GM12891 (cell line): ENCODE results near the gene CFAP46.

Experiments used
- POLR2A ChIP-seq: IDR thresholded peaks from 2 replicates; pipeline ENCODE4 v1.6.1; 2011; ENCODE audit warnings: low read depth, low read length, control low read depth
- POLR2AphosphoS5 ChIP-seq: IDR thresholded peaks from 2 replicates; pipeline ENCODE4 v1.6.1; 2011; ENCODE audit warnings: low read depth, low read length, control low read depth

DNA sequence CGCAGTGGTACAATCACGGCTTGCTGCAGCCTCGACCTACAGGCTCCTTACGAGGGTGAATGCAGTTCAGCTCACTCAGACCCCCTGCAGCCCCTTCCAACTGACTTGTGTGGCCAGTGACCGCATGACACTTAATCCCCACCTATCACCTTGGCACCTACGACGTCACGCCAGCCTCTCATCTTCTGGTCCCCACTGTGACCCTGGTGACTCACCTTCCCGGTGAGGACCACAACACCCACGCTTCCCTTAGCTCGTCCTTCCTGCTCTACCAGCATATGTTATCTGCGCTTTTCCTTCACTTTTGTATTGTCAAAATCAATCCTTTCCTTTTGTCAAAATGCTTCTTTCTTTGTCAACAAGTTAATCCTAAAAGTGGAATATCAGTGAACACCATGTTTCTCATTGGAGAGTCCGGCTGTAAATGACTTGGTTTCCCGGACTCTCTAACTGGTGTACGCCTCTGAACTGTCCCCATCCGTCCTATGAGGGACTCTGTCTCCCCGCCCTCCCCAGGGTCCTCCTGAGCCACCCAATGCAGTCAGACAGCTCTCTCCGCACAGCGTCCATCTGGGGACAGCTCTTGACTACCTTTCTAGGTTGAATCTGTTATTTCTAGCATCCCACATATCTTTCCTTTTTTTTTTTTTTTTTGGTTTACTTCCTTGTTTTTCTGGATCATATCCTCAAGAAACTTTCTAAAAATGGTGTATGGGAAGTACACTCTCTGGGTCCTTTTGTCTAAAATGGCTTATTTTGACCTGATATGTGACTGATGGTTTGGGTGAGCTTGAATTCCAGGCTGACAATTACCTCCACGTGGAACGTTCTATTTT, 37.3 kb downstream of the CFAP46 start:
- TF ChIP-seq POLR2AphosphoS5 (no peak), POLR2A (no peak)
